OCI-LY7 (cell line): ENCODE results near the gene NRBF2. TPM values are rescaled to one million over a fixed set of nuclear protein-coding genes. Genes with fewer than 3 reads are reported as not detected.

ENCODE experiments used
- BruUV-seq: library from RNA; stranded (reverse); fragments of 400-500 nt; replicated peaks from 2 replicates; lab custom pipeline; 2021; lab: Mats Ljungman, UMichigan
- CTCF ChIA-PET: fragments of 300-600 bp; sonication (Branson Sonifier 250); formaldehyde crosslinking; loops from one replicate; lab custom pipeline; 2022; ENCODE audit warnings: antibody characterized with exemption; ENCODE audit not compliant: unreplicated experiment; lab: Charles Lee
- POLR2A ChIA-PET: fragments of 300-600 bp; sonication (Branson Sonifier 250); formaldehyde crosslinking; loops from one replicate; lab custom pipeline; 2022; ENCODE audit warnings: antibody characterized with exemption; lab: Charles Lee
- DNase-seq: peaks from one replicate; pipeline ENCODE4 v3.0.0-alpha.2; 2015; ENCODE audit warnings: low spot score
- H2AFZ ChIP-seq: fragments of 200-600 bp; sonication (generic), shearing (Covaris generic); 2 replicates; pipeline ENCODE4 v1.6.1; 2014; ENCODE audit warnings: mild to moderate bottlenecking, antibody characterized with exemption, low read length, moderate library complexity
- H3K27ac ChIP-seq: fragments of 200-600 bp; sonication (generic); 2 replicates; pipeline ENCODE4 v1.5.1; 2014; ENCODE audit warnings: mixed run types, low read depth, mild to moderate bottlenecking, moderate library complexity, low read length, inconsistent platforms; ENCODE audit not compliant: poor library complexity, severe bottlenecking
- H3K36me3 ChIP-seq: fragments of 200-600 bp; sonication (generic); 2 replicates; pipeline ENCODE4 v1.6.1; 2014; ENCODE audit warnings: mild to moderate bottlenecking, antibody characterized with exemption, low read length, moderate library complexity, mixed read lengths; ENCODE audit not compliant: insufficient read depth
- H3K4me1 ChIP-seq: fragments of 200-600 bp; sonication (generic); 2 replicates; pipeline ENCODE4 v1.5.1; 2014; ENCODE audit warnings: mild to moderate bottlenecking, low read length; ENCODE audit not compliant: insufficient read depth, poor library complexity, severe bottlenecking
- H3K4me2 ChIP-seq: fragments of 200-600 bp; sonication (generic); 2 replicates; pipeline ENCODE4 v1.6.1; 2014; ENCODE audit warnings: mild to moderate bottlenecking, low read length
- H3K4me3 ChIP-seq: fragments of 200-600 bp; sonication (generic); 2 replicates; pipeline ENCODE4 v1.5.1; 2014; ENCODE audit warnings: mild to moderate bottlenecking, low read depth, low read length; ENCODE audit not compliant: poor library complexity, severe bottlenecking
- H3K79me2 ChIP-seq: fragments of 200-600 bp; sonication (generic); 2 replicates; pipeline ENCODE4 v1.6.1; 2016; ENCODE audit warnings: low read depth, mild to moderate bottlenecking, low read length, moderate library complexity, mixed read lengths; ENCODE audit not compliant: insufficient read depth
- H3K9me2 ChIP-seq: fragments of 200-600 bp; sonication (generic); 2 replicates; pipeline ENCODE4 v1.6.1; 2016; ENCODE audit warnings: mild to moderate bottlenecking, low read length, mixed read lengths; ENCODE audit not compliant: insufficient read depth
- H3K9me3 ChIP-seq: fragments of 200-600 bp; sonication (generic); 2 replicates; pipeline ENCODE4 v1.6.1; 2014; ENCODE audit warnings: mild to moderate bottlenecking, mixed run types, low read length, mixed read lengths
- H4K20me1 ChIP-seq: fragments of 200-600 bp; sonication (generic); 2 replicates; pipeline ENCODE4 v1.6.1; 2014; ENCODE audit warnings: mild to moderate bottlenecking, antibody characterized with exemption, low read length, moderate library complexity, mixed read lengths; ENCODE audit not compliant: insufficient read depth
- CTCF ChIP-seq: fragments of 200-600 bp; sonication (generic); conservative IDR thresholded peaks from 2 replicates; pipeline ENCODE4 v1.5.1; 2014; ENCODE audit warnings: mild to moderate bottlenecking, antibody characterized with exemption, low read length, moderate library complexity, mixed read lengths
- EZH2phosphoT487 ChIP-seq: fragments of 200-600 bp; sonication (generic); IDR thresholded peaks from 2 replicates; pipeline ENCODE4 v1.6.1; 2018; ENCODE audit warnings: low read depth, borderline replicate concordance, mild to moderate bottlenecking, mixed run types, antibody characterized with exemption, low read length, moderate library complexity, mixed read lengths
- intact Hi-C: fragments of 100-400 bp; cut with micrococcal nuclease; formaldehyde crosslinking; loops from one replicate; pipeline ENCODE4 v1.10.0; 2022; ENCODE audit not compliant: unreplicated experiment
- total RNA-seq, 2 experiments: library from RNA; depleted of rRNA in 1 of 2; stranded (reverse); fragments of >200 nt in 1 of 2; shearing (Covaris generic) in 1 of 2; gene quantifications; 2 replicates each; pipeline ENCODE4 v1.2.3, GENCODE V29; 2014 to 2022

NRBF2 gene
- total RNA-seq, 2 experiments from 2014 or later: 14.2 to 20.7 TPM

- TF ChIP-seq EZH2phosphoT487: no peak
- TF ChIP-seq CTCF: no peak
- intact Hi-C loops: no loop called here
Observed at GRCh38 chr10:63093227-63093626, 39.9 kb upstream of the NRBF2 start.

GRCh38 chr10:63094405-63094804 lies 38.7 kb upstream of the NRBF2 start:
- ChIA-PET POLR2A (no interaction called here), CTCF (no interaction called here)
- TF ChIP-seq EZH2phosphoT487: no peak
- TF ChIP-seq CTCF: no peak

More at GRCh38 chr10:63093227-63093626, 39.9 kb upstream of the NRBF2 start:
- BruUV-seq: no TSS peak
- no peaks in the 10 kb centered on the region for H3K79me2 ChIP-seq
- CTCF ChIA-PET: no interaction called here
- H4K20me1 ChIP-seq: no peaks in the 10 kb centered on the region
- H3K9me2 ChIP-seq: no peaks in the 10 kb centered on the region
- POLR2A ChIA-PET: interaction anchor here (0.6 kb wide), 1 partner anchor 63 kb away, joined by 3 read pairs; no protein-coding TSS in a partner anchor
- no peak overlapping the region for H2AFZ ChIP-seq
- no peak overlapping the region for H3K27ac ChIP-seq
- H3K36me3 ChIP-seq: no peaks in the 10 kb centered on the region
- H3K9me3 ChIP-seq: no peaks in the 10 kb centered on the region
- H3K4me1 ChIP-seq: no peaks in the 10 kb centered on the region
- H3K4me3 ChIP-seq: no peak overlapping the region
- no peak for DNase-seq
- no peak overlapping the region for H3K4me2 ChIP-seq

GRCh38 chr10:63094881-63095280 lies 38.2 kb upstream of the NRBF2 start:
- H3K9me2 ChIP-seq: no peaks in the 10 kb centered on the region
- CTCF ChIA-PET: no interaction called here
- POLR2A ChIA-PET: no interaction called here
- no peaks in the 10 kb centered on the region for H3K9me3 ChIP-seq
- no peaks in the 10 kb centered on the region for H3K36me3 ChIP-seq
- H3K4me3 ChIP-seq: no peak overlapping the region
- no peak overlapping the region for H2AFZ ChIP-seq
- no peaks in the 10 kb centered on the region for H3K79me2 ChIP-seq
- BruUV-seq: no TSS peak
- intact Hi-C loops: no loop called here
- TF ChIP-seq CTCF: no peak
- no peak for TF ChIP-seq EZH2phosphoT487
- H3K4me2 ChIP-seq: no peak overlapping the region
- no peaks in the 10 kb centered on the region for H4K20me1 ChIP-seq
- no peaks in the 10 kb centered on the region for H3K4me1 ChIP-seq
- no peak overlapping the region for H3K27ac ChIP-seq
- DNase-seq: no peak

More at GRCh38 chr10:63094405-63094804, 38.7 kb upstream of the NRBF2 start:
- Histone ChIP-seq H3K4me1 (no peaks in the 10 kb centered on the region), H3K4me3 (no peak overlapping the region), H4K20me1 (no peaks in the 10 kb centered on the region), H3K79me2 (no peaks in the 10 kb centered on the region), H3K36me3 (no peaks in the 10 kb centered on the region), H3K4me2 (no peak overlapping the region), H3K27ac (no peak overlapping the region), H3K9me2 (no peaks in the 10 kb centered on the region), H3K9me3 (no peaks in the 10 kb centered on the region), H2AFZ (no peak overlapping the region)
- intact Hi-C loops: no loop called here
- no TSS peak for BruUV-seq
- DNase-seq: no peak
